Measurements from ENCODE around the gene TMEM26.

GRCh38 chr10:61391281-61391680, 61.9 kb downstream of the TMEM26 start:
- no peak for TF ChIP-seq CTCF (IDR thresholded peaks at IDR 0.05)
- no peak for TF ChIP-seq ZFX (IDR thresholded peaks at IDR 0.05; ENCODE audit: borderline replicate concordance)
